ENCODE data around the gene NIP7.
A peak's percentile ranks its signal among the peaks of the same experiment; 100 is the strongest.

Gene NIP7

DNA sequence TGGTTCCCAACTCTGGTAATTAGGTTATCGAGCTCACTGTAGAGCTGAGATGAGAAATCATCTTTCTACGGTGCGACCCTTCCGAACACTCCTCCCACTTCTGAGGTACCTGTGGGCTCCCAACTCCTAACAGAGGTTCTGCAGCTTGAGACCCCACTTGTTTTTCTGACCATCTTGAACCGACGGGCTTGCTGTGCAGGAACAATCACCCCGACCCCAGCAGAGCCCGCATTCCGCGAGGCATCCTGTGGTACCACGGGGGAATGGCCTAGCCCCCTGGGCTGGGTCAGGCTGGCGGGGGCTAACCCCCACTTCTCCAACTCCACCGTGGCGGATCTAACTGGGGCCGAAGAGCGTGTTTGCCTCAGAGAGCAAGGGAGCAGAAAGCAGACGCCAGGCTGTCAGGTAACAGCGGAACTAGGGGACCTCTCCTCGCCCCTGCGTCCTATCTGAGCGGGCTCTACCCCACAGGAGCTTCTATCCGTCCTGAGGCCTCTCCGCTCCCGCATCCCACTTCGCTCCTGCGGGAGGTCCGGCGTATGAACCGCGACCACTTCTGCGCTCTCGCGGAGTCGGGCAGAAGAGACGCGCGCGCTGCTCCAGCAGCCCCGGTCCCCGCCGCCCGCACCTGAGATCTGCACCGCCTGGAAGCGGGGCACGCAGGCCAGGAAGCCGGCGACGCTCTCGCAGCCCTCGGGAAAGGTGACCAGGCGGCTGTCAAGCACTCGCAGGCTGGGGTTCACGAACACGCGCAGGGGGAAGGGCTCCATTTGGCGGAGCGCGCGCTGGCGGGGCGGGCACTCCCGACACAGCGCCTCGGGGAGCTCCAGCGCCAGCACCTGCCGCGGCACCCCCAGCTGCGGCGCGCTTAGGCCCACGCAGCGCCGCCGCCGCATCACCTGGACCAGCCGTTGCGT lies 9.9 kb upstream of the NIP7 start:
- peak overlapping the region; percentile 70 for H3K4me3 ChIP-seq (ENCODE audit: low read depth, low read length)
- TF ChIP-seq, protein P1, sequence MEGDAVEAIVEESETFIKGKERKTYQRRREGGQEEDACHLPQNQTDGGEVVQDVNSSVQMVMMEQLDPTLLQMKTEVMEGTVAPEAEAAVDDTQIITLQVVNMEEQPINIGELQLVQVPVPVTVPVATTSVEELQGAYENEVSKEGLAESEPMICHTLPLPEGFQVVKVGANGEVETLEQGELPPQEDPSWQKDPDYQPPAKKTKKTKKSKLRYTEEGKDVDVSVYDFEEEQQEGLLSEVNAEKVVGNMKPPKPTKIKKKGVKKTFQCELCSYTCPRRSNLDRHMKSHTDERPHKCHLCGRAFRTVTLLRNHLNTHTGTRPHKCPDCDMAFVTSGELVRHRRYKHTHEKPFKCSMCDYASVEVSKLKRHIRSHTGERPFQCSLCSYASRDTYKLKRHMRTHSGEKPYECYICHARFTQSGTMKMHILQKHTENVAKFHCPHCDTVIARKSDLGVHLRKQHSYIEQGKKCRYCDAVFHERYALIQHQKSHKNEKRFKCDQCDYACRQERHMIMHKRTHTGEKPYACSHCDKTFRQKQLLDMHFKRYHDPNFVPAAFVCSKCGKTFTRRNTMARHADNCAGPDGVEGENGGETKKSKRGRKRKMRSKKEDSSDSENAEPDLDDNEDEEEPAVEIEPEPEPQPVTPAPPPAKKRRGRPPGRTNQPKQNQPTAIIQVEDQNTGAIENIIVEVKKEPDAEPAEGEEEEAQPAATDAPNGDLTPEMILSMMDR (IDR thresholded peaks at IDR 0.05; ENCODE audit: borderline replicate concordance, insufficient read depth, low read depth, low read length), result no peak

- TF ChIP-seq, protein P1 (IDR thresholded peaks at IDR 0.05; ENCODE audit: borderline replicate concordance, insufficient read depth, low read depth, low read length), result no peak
- peak within 1 kb of the TSS; percentile 70 for H3K4me3 ChIP-seq (ENCODE audit: low read depth, low read length)
Observed at GRCh38 chr16:69330286-69331109, 9.1 kb upstream of the NIP7 start, which contains the start of gene PDF. PDF (minus strand) TSS chr16:69330588; CDS start chr16:69330570, 18 bp downstream.

DNA sequence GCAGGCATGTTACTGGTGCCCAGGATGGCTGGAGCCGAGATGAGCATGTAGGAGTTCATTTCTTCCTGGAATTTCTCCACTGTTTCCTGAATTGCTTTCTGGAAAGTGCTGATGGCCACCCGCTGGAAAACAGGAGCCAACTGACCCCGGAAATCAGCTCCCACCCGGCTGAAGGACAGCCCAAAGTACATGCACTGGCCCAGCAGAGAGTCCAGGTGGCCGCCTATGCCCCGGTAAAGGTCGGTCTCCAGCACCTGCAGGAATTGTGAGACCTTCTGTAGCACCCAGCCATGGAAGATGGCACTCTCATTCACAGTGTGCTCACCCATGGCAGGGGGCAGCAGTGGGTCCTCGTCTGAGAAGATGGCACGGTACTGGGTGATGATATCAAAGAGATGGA lies 4.9 kb upstream of the NIP7 start:
- no peak overlapping the region for H3K4me3 ChIP-seq (ENCODE audit: low read depth, low read length)
- TF ChIP-seq, protein P1 (IDR thresholded peaks at IDR 0.05; ENCODE audit: borderline replicate concordance, insufficient read depth, low read depth, low read length), result no peak

DNA sequence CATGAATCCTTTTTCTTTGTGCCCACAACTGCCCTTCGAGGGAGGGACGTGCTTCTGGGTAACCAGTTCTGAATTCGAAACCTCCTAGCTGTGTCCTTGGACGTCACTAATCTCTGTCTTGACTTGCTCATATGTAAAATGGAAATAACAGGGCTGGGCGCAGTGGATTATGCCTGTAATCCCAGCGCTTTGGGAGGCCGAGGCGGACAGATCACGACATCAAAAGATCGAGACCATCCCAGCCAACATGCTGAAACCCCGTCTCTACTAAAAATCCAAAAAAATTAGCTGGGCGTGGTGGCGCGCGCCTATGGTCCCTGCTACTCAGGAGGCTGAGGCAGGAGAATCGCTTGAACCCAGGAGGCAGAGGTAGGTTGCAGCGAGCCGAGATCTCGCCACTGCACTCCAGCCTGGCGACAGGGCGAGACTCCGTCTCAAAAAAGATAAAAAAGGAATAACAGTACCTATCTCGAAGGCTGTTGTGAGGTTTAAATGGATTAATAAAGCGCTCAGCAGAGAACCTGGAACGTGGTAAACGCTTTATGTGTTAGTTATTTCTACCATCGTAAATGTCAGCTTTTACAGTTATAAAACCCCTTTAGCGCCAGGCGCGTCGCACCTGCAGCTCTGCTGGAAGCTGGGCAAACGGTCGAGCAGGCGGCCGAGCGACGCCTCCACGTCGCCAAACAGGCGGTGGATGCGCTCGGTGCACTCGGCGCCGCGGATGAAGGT lies 849 bp upstream of the NIP7 start:
- H3K4me3 ChIP-seq (ENCODE audit: low read depth, low read length), result peak overlapping the region; percentile 87
- TF ChIP-seq, protein P1 (IDR thresholded peaks at IDR 0.05; ENCODE audit: borderline replicate concordance, insufficient read depth, low read depth, low read length), result no peak

DNA sequence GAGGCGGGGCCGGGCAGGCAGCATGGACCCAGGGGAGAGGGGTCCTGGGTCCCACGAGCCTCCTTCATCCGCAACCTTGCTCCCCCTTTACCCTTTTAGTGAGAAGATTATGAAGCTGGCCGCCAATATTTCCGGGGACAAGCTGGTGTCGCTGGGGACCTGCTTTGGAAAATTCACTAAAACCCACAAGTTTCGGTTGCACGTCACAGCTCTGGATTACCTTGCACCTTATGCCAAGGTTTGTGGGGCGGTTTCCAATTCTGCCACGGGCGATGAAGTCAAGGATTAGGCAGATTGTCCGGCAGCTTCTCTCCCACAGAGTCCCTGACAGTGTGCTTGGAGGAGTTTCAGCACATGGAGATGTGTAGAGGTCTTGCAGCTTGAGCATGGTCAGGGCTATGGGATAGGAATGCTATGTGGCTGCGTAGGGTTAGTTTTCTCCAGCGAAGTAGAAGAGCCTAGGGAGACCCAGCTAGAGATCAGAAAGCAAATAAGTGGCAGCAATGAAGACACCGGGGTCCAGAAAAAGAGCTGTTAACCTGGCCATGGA lies 598 bp downstream of the NIP7 start:
- H3K4me3 ChIP-seq (ENCODE audit: low read depth, low read length), result peak overlapping the region; percentile 87
- TF ChIP-seq, protein P1 (IDR thresholded peaks at IDR 0.05; ENCODE audit: borderline replicate concordance, insufficient read depth, low read depth, low read length), result no peak

DNA sequence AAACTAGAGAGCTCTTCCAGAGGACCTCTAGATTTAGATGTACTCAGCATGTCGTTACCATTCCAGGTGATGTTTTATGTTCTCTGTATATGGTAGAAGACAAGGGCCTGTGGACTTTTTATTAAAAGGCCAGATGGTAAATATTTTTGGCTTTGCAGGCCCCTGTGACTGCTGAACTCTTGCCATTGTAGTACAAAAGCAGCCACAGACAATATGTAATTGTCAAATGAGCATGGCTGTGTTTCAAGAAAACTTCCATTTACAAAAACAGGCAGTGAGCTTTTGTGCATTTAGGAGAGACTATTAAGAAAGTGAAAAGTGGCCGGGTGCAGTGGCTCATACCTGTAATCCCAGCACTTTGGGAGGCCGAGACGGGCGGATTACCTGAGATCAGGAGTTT lies 4.6 kb downstream of the NIP7 start:
- TF ChIP-seq, protein P1 (IDR thresholded peaks at IDR 0.05; ENCODE audit: borderline replicate concordance, insufficient read depth, low read depth, low read length), result no peak
- no peak overlapping the region for H3K4me3 ChIP-seq (ENCODE audit: low read depth, low read length)
